Prostate gland (tissue), 2 donors: Measurements from ENCODE around the gene NOXO1.

Source experiments
- CTCF ChIP-seq, 4 experiments: fragments of 200-600 bp in 2 of 4; fragments of 450-650 bp in 2 of 4; sonication (generic) in 2 of 4; IDR thresholded peaks; 1 replicate in 3 of 4; 2 replicates in 1 of 4; pipeline ENCODE4 v1.5.1; 2016 to 2019; ENCODE audit warnings: antibody characterized with exemption in 4 of 4, mild to moderate bottlenecking in 2 of 4, moderate library complexity in 2 of 4
- POLR2A ChIP-seq: fragments of 450-650 bp; IDR thresholded peaks from one replicate; pipeline ENCODE4 v1.6.1; 2016; ENCODE audit warnings: antibody characterized with exemption, mild to moderate bottlenecking

DNA sequence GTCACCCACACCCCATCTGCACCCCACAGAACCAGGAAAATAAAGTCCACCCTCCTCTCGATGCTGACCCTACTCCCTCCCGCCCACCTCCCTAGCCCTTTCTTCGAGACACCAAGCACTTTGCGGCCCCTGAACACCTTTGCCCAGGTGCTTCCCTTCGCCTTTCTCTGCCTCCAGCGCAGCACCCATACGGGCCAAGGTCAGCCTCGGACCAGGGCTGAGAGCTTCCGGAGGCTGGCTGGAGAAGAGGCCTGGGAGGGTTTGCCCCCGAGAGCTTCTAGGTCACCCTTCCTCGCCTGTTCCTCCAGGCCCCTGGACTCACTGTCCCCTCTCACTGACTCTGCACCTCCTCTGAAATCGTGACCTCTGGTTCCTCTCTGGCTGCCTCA lies 42.8 kb upstream of the NOXO1 start:
- TF ChIP-seq POLR2A (no peak), CTCF (IDR thresholded peaks at IDR 0.05) (no peak)
